Body of pancreas (tissue), 4 donors: ENCODE data around the gene CSKMT. TPM values are rescaled to one million over a fixed set of nuclear protein-coding genes. Genes with fewer than 3 reads are reported as not detected.

ENCODE experiments used
- ATAC-seq: fragments of 150-250 bp; one replicate; pipeline ENCODE4 v1.9.1; 2016
- DNase-seq, 4 donors: peaks; one replicate each; pipeline ENCODE4 v3.0.0-alpha.2; 2019
- H3K27ac ChIP-seq, 4 donors: fragments of 200-600 bp; sonication (generic); 1 replicate in 3 of 4; 2 replicates in 1 of 4; pipeline versions ENCODE4 v1.5.1 to v1.6.1; 2016 to 2019; ENCODE audit warnings: mild to moderate bottlenecking in 1 of 4, mixed read lengths in 1 of 4, moderate library complexity in 1 of 4
- H3K27me3 ChIP-seq, 2 donors: fragments of 200-600 bp; sonication (generic); one replicate each; pipeline ENCODE4 v1.6.0; 2016; ENCODE audit warnings: mild to moderate bottlenecking in 1 of 2
- H3K36me3 ChIP-seq, 2 donors: fragments of 200-600 bp; sonication (generic); replicated peaks in 1 of 2; 2 replicates each; pipeline ENCODE4 v1.5.1; 2016; ENCODE audit warnings: low read depth in 2 of 2; ENCODE audit not compliant: insufficient read depth in 1 of 2
- H3K4me1 ChIP-seq: fragments of 200-600 bp; sonication (generic); one replicate; pipeline ENCODE4 v1.6.0; 2016
- H3K4me3 ChIP-seq, 2 donors: fragments of 200-600 bp; sonication (generic); 1 replicate in 1 of 2; 2 replicates in 1 of 2; pipeline ENCODE4 v1.5.1; 2016 to 2019
- H3K9me3 ChIP-seq, 3 donors: fragments of 200-600 bp; sonication (generic); 1 replicate in 2 of 3; 2 replicates in 1 of 3; pipeline ENCODE4 v1.5.1; 2016
- CTCF ChIP-seq, 7 experiments: fragments of 450-650 bp in 4 of 7; fragments of 200-600 bp in 3 of 7; sonication (generic) in 3 of 7; IDR thresholded peaks; one replicate each; pipeline ENCODE4 v1.5.1; 2016 to 2019; ENCODE audit warnings: antibody characterized with exemption in 7 of 7
- POLR2A ChIP-seq, 3 donors: fragments of 450-650 bp; IDR thresholded peaks; one replicate each; pipeline ENCODE4 v1.6.1; 2016; ENCODE audit warnings: antibody characterized with exemption in 3 of 3, mild to moderate bottlenecking in 2 of 3
- WGBS, 2 donors: methylation state at CpG; one replicate each; pipeline ENCODE4 v1.1.5; 2017; 5-methylcytosine and 5-hydroxymethylcytosine counted together
- intact Hi-C: fragments of 100-400 bp; cut with DNase I; formaldehyde crosslinking; loops from one replicate; pipeline ENCODE4 v1.15.1; 2023
- total RNA-seq, 2 donors: library from RNA; depleted of rRNA; stranded (reverse); fragments of >200 nt; gene quantifications; one replicate each; pipeline ENCODE4 v1.1.0, GENCODE V29; 2016

Gene CSKMT
- total RNA-seq, 2 donors from 2014 or later, result 5.4 to 110 TPM

- peaks cover 0 to 5% of the 10 kb centered on the region in 2 donors for H3K36me3 ChIP-seq
- H3K27me3 ChIP-seq, result no peaks in the 10 kb centered on the region
- H3K9me3 ChIP-seq, result no peaks in the 10 kb centered on the region
- intact Hi-C loops, result no loop called here
- H3K4me1 ChIP-seq, result peaks cover 50% of the 10 kb centered on the region
- peak overlapping the region; percentile 57 to 89 for H3K4me3 ChIP-seq
- DNase-seq (no peak), ATAC-seq (no peak)
- H3K27ac ChIP-seq, result peak overlapping the region in 1 of 4 donors; percentile 82
- 62 to 76% methylated on average over 15 of the region's 15 CpGs for WGBS, 2 donors
- TF ChIP-seq CTCF (IDR thresholded peaks at IDR 0.05), result no peak
- no peak for TF ChIP-seq POLR2A (IDR thresholded peaks at IDR 0.05)
Measured at GRCh38 chr11:62677714-62678113, 12.6 kb downstream of the CSKMT start.

GRCh38 chr11:62678433-62678769 is 13.3 kb downstream of the CSKMT start:
- TF ChIP-seq POLR2A (IDR thresholded peaks at IDR 0.05) (no peak), CTCF (IDR thresholded peaks at IDR 0.05) (no peak)
- intact Hi-C loops, result no loop called here
- H3K4me1 ChIP-seq, result peaks cover 44% of the 10 kb centered on the region
- 2% methylated on average over 8 to 16 of the region's 16 CpGs for WGBS, 2 donors
- no peak for ATAC-seq
- H3K9me3 ChIP-seq, result no peaks in the 10 kb centered on the region
- H3K4me3 ChIP-seq, result peak overlapping the region; percentile 57 to 89
- peak overlapping the region; percentile 81 to 92 (median 83) for H3K27ac ChIP-seq
- no peak for DNase-seq
- H3K36me3 ChIP-seq, result peaks cover 0 to 5% of the 10 kb centered on the region in 2 donors
- H3K27me3 ChIP-seq, result no peaks in the 10 kb centered on the region

- 7 to 51% methylated on average over 7 to 55 of the region's 55 CpGs for WGBS, 2 donors
- Histone ChIP-seq H3K27me3 (no peaks in the 10 kb centered on the region), H3K9me3 (no peaks in the 10 kb centered on the region), H3K4me3 (peak within 1 kb of the TSS; percentile 57 to 89), H3K27ac (peak within 1 kb of the TSS; percentile 81 to 92 (median 83)), H3K4me1 (peaks cover 37% of the 10 kb centered on the region), H3K36me3 (peaks cover 0 to 5% of the 10 kb centered on the region in 2 donors)
- TF ChIP-seq CTCF (IDR thresholded peaks at IDR 0.05), result no peak
- peak; percentile 37 to 77 (median 71) for TF ChIP-seq POLR2A (IDR thresholded peaks at IDR 0.05)
- DNase-seq (peak; percentile 83 to 90 (median 86)), ATAC-seq (peak; percentile 86)
- intact Hi-C loops, result no loop called here
Measured at GRCh38 chr11:62678770-62679696, 13.9 kb downstream of the CSKMT start, which contains the start of gene UBXN1. TSS of gene UBXN1 (minus strand) at chr11:62679073. CDS start at chr11:62678923, 150 bp downstream.

- Histone ChIP-seq H3K36me3 (peaks cover 0 to 5% of the 10 kb centered on the region in 2 donors), H3K4me1 (peaks cover 37% of the 10 kb centered on the region), H3K27ac (peak overlapping the region in 2 of 4 donors; percentile 34 to 45), H3K9me3 (no peaks in the 10 kb centered on the region), H3K27me3 (no peaks in the 10 kb centered on the region), H3K4me3 (no peak overlapping the region)
- intact Hi-C loops, result no loop called here
- WGBS, 2 donors, result 28 to 31% methylated on average over 4 of the region's 4 CpGs
- DNase-seq, result peak; percentile 52 to 76 (median 69)
- TF ChIP-seq CTCF (IDR thresholded peaks at IDR 0.05) (peak; percentile 27 to 73 (median 63)), POLR2A (IDR thresholded peaks at IDR 0.05) (no peak)
- peak; percentile 77 for ATAC-seq
Measured at GRCh38 chr11:62680825-62681240, 15.7 kb downstream of the CSKMT start.
